SK-N-SH (cell line): ENCODE measurements around the gene CHPF2. TPM values are rescaled to one million over a fixed set of nuclear protein-coding genes. Genes with fewer than 3 reads are reported as not detected.

Experiments
- CTCF ChIA-PET: fragments of 300-600, 350-600 bp; formaldehyde crosslinking; extraction: SDS; loops from one replicate; lab custom pipeline; 2021; lab: Yijun Ruan, JAX
- POLR2A ChIA-PET: fragments of 350-600 bp; sonication (Branson Sonifier 250); formaldehyde crosslinking; extraction: SDS; loops from one replicate; lab custom pipeline; 2020; ENCODE audit warnings: antibody characterized with exemption, inconsistent platforms; lab: Yijun Ruan, JAX
- DNase-seq: peaks from one replicate; pipeline ENCODE4 v3.0.0; 2012
- H2AFZ ChIP-seq: fragments of 200-600 bp; sonication (generic); 2 replicates; pipeline ENCODE4 v1.8.1; 2016; ENCODE audit warnings: antibody characterized with exemption, mild to moderate bottlenecking, low read depth
- H3F3A ChIP-seq: fragments of 200-600 bp; sonication (generic); replicated peaks from 2 replicates; pipeline ENCODE3; 2016; ENCODE audit warnings: antibody characterized with exemption, mild to moderate bottlenecking; ENCODE audit not compliant: insufficient read depth
- H3K27ac ChIP-seq, 2 experiments: fragments of 200-500 bp in 1 of 2; fragments of 200-600 bp in 1 of 2; sonication (Bioruptor generic) in 1 of 2; sonication (generic), shearing (Covaris generic) in 1 of 2; 2 replicates each; pipeline versions ENCODE4 v1.5.1 to v1.6.1; 2014 to 2016; ENCODE audit warnings: low read depth in 2 of 2, inconsistent platforms in 1 of 2, low read length in 1 of 2, mild to moderate bottlenecking in 1 of 2, mixed read lengths in 1 of 2
- H3K27me3 ChIP-seq: fragments of 200-600 bp; sonication (generic), shearing (Covaris generic); 2 replicates; pipeline ENCODE4 v1.6.1; 2016; ENCODE audit warnings: mixed run types; ENCODE audit not compliant: insufficient read depth
- H3K36me3 ChIP-seq, 2 experiments: fragments of 200-500 bp in 1 of 2; fragments of 200-600 bp in 1 of 2; sonication (Bioruptor generic) in 1 of 2; sonication (generic) in 1 of 2; replicated peaks in 1 of 2; 2 replicates each; pipeline versions ENCODE3 to v1.5.1; 2014 to 2016; ENCODE audit warnings: low read length in 1 of 2, mild to moderate bottlenecking in 1 of 2; ENCODE audit not compliant: insufficient read depth in 2 of 2, control insufficient read depth in 1 of 2
- H3K4me1 ChIP-seq, 2 experiments: fragments of 200-500 bp in 1 of 2; fragments of 200-600 bp in 1 of 2; sonication (Bioruptor generic) in 1 of 2; sonication (generic), shearing (Covaris generic) in 1 of 2; 2 replicates each; pipeline versions ENCODE4 v1.5.1 to v1.6.1; 2014 to 2016; ENCODE audit warnings: low read depth in 1 of 2, low read length in 1 of 2, mixed run types in 1 of 2; ENCODE audit not compliant: insufficient read depth in 2 of 2, control insufficient read depth in 1 of 2
- H3K4me2 ChIP-seq: fragments of 200-600 bp; sonication (generic), shearing (Covaris generic); 2 replicates; pipeline ENCODE4 v1.6.1; 2017; ENCODE audit warnings: mixed run types
- H3K4me3 ChIP-seq, 2 experiments: fragments of 200-500 bp in 1 of 2; fragments of 200-600 bp in 1 of 2; sonication (Bioruptor generic) in 1 of 2; sonication (generic), shearing (Covaris generic) in 1 of 2; 2 replicates each; pipeline versions ENCODE4 v1.5.1 to v1.8.1; 2014 to 2016; ENCODE audit warnings: low read depth in 2 of 2, inconsistent platforms in 1 of 2, low read length in 1 of 2, mild to moderate bottlenecking in 1 of 2, mixed read lengths in 1 of 2, moderate library complexity in 1 of 2
- H3K79me2 ChIP-seq: fragments of 200-600 bp; sonication (generic); 2 replicates; pipeline ENCODE4 v1.8.1; 2017; ENCODE audit warnings: mild to moderate bottlenecking; ENCODE audit not compliant: insufficient read depth
- H3K9ac ChIP-seq: fragments of 200-600 bp; sonication (generic); 2 replicates; pipeline ENCODE4 v1.6.1; 2017; ENCODE audit warnings: mixed run types
- H3K9me2 ChIP-seq: fragments of 200-600 bp; sonication (generic); 2 replicates; pipeline ENCODE4 v1.6.1; 2017; ENCODE audit warnings: mixed run types
- H3K9me3 ChIP-seq: fragments of 200-600 bp; sonication (generic); 2 replicates; pipeline ENCODE4 v1.6.1; 2017; ENCODE audit warnings: mixed run types, mild to moderate bottlenecking, moderate library complexity
- H4K20me1 ChIP-seq: fragments of 200-600 bp; sonication (generic); 2 replicates; pipeline ENCODE4 v1.6.1; 2017; ENCODE audit warnings: mild to moderate bottlenecking, mixed run types; ENCODE audit not compliant: insufficient read depth
- EP300 ChIP-seq, 2 experiments: IDR thresholded peaks; 2 replicates each; pipeline versions ENCODE4 v1.4.0 to v1.6.1; 2012; ENCODE audit warnings: borderline replicate concordance in 1 of 2, low read depth in 1 of 2, low read length in 1 of 2
- EZH2phosphoT487 ChIP-seq: fragments of 200-600 bp; sonication (generic); IDR thresholded peaks from 2 replicates; pipeline ENCODE4 v1.6.1; 2017; ENCODE audit warnings: low read depth, mixed run types, mild to moderate bottlenecking, antibody characterized with exemption, moderate library complexity, borderline replicate concordance
- FOSL2 ChIP-seq: IDR thresholded peaks from 2 replicates; pipeline ENCODE4 v1.4.0; 2012; ENCODE audit warnings: low read depth, mild to moderate bottlenecking, moderate library complexity, borderline replicate concordance
- FOXJ3 ChIP-seq: sonication (generic); formaldehyde crosslinking; IDR thresholded peaks from 2 replicates; pipeline ENCODE4 v1.5.1; 2020; ENCODE audit warnings: mild to moderate bottlenecking, missing genetic modification reagents
- GABPA ChIP-seq: IDR thresholded peaks from 2 replicates; pipeline ENCODE4 v1.4.0; 2012; ENCODE audit warnings: low read depth, mild to moderate bottlenecking
- GATA2 ChIP-seq: sonication (generic); formaldehyde crosslinking; IDR thresholded peaks from 2 replicates; pipeline ENCODE4 v1.5.0; 2020; ENCODE audit warnings: mild to moderate bottlenecking, missing genetic modification reagents
- JUND ChIP-seq: IDR thresholded peaks from 2 replicates; pipeline ENCODE4 v1.4.0; 2012
- MEF2A ChIP-seq: IDR thresholded peaks from 2 replicates; pipeline ENCODE4 v1.4.0; 2012; ENCODE audit warnings: low read depth, borderline replicate concordance
- MXI1 ChIP-seq: IDR thresholded peaks from 2 replicates; pipeline ENCODE4 v1.6.1; 2012; ENCODE audit warnings: mild to moderate bottlenecking, low read depth, low read length, improper control_type of control experiment
- NFIC ChIP-seq: IDR thresholded peaks from 2 replicates; pipeline ENCODE4 v1.4.0; 2012; ENCODE audit warnings: borderline replicate concordance
- NRF1 ChIP-seq: IDR thresholded peaks from 2 replicates; pipeline ENCODE4 v1.6.1; 2012; ENCODE audit warnings: low read depth, mild to moderate bottlenecking, low read length
- POLR2AphosphoS5 ChIP-seq: IDR thresholded peaks from 2 replicates; pipeline ENCODE4 v1.6.1; 2012; ENCODE audit warnings: low read depth, low read length
- RAD21 ChIP-seq: IDR thresholded peaks from 2 replicates; pipeline ENCODE4 v1.6.1; 2012; ENCODE audit warnings: mild to moderate bottlenecking, low read length
- RCOR1 ChIP-seq: fragments of 150-350 bp; IDR thresholded peaks from 2 replicates; pipeline ENCODE4 v1.6.1; 2017; ENCODE audit warnings: antibody characterized with exemption, low read length
- RFX5 ChIP-seq: IDR thresholded peaks from 2 replicates; pipeline ENCODE4 v1.6.1; 2012; ENCODE audit warnings: mild to moderate bottlenecking, improper control_type of control experiment, low read length
- SIN3A ChIP-seq: IDR thresholded peaks from 2 replicates; pipeline ENCODE4 v1.6.1; 2012; ENCODE audit warnings: low read depth, mild to moderate bottlenecking, low read length, moderate library complexity, borderline replicate concordance
- SMC3 ChIP-seq: IDR thresholded peaks from 2 replicates; pipeline ENCODE4 v1.6.1; 2012; ENCODE audit warnings: low read depth, low read length, improper control_type of control experiment
- TAF1 ChIP-seq: IDR thresholded peaks from 2 replicates; pipeline ENCODE4 v1.6.1; 2012; ENCODE audit warnings: low read depth, mild to moderate bottlenecking, low read length, moderate library complexity, borderline replicate concordance
- YY1 ChIP-seq: IDR thresholded peaks from 2 replicates; pipeline ENCODE4 v1.4.0; 2012; ENCODE audit warnings: low read depth, mild to moderate bottlenecking
- WGBS: methylation state at CpG from one replicate; pipeline ENCODE4 v1.1.6; 2017; ENCODE audit warnings: low lambda C conversion rate; 5-methylcytosine and 5-hydroxymethylcytosine counted together
- polyA plus RNA-seq, 3 experiments: library from polyadenylated mRNA; depleted of rRNA; stranded (reverse); fragments of >200 nt; gene quantifications; 2 replicates each; pipeline ENCODE4 v1.2.3, GENCODE V29; 2012
- TF ChIP-seq, protein P1 (sequence below): IDR thresholded peaks from 2 replicates; pipeline ENCODE4 v1.4.0; 2012; ENCODE audit warnings: low read depth
- TF ChIP-seq, protein P2 (sequence below): fragments of 200-600 bp; sonication (generic); IDR thresholded peaks from 2 replicates; pipeline ENCODE4 v1.6.1; 2017; ENCODE audit warnings: antibody characterized with exemption, mild to moderate bottlenecking, moderate library complexity
- TF ChIP-seq, protein P3 (sequence below): IDR thresholded peaks from 2 replicates; pipeline ENCODE4 v1.4.0; 2012; ENCODE audit warnings: low read depth, borderline replicate concordance
- TF ChIP-seq, protein P4 (sequence below): IDR thresholded peaks from 2 replicates; pipeline ENCODE4 v1.6.1; 2012; ENCODE audit warnings: mild to moderate bottlenecking, low read depth, low read length, moderate library complexity
- TF ChIP-seq, protein P5 (sequence below): IDR thresholded peaks from 2 replicates; pipeline ENCODE4 v1.4.0; 2012; ENCODE audit warnings: low read depth, borderline replicate concordance

CHPF2 gene
- polyA plus RNA-seq, 1 of the 3 experiments (the other 2 are of a cell fraction): 68.6 TPM

DNA sequence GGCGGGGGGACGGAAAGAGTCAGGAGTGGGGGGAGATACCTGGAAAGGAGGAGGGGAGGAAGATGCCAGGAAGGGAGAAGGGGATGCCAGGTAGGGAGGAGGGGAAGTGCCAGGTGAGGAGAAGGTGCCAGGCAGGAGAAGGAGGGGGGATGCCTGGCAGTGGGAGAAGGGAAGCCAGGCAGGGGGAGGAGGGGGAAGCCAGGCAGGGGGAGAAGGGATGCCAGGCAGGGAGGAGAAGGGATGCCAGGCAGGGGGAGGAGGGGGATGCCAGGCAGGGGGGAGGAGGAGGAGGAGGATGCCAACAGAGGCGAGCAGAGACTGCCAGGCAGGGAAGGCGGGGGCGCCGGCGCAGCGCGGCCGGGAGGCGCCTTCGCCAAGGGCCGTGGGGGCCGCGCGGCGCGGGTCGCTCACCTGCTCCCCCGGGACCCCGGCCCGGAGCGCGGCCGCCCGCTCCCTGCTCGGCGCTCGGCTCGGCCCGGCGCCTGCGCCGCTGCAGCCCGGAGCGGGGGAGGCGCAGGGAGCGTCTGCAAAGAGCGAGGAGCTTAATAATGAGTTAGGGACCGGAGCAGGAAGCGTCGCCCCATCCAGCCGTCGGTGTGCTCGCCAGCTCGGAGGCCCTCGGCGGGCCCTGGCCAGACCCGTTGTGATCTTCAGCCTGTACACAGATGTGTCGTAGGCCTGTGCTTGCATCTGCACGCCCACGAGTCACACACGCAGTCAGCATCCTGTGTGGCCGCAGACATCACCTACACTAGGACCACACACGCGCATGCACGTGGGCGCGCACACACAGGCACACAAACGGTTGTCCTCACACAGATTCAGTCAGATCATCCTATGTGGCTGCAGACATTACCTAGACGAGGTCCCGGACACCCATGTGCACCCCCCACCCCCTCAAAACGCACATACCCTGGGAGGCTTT, 44.6 kb downstream of the CHPF2 start:
- peak; percentile 98 for DNase-seq
- POLR2A ChIA-PET: interaction anchor here (0.6 to 1.6 kb wide), 3 partner anchors 15 to 28 kb away, joined by 3 to 8 read pairs (median 6); no protein-coding TSS in a partner anchor
- peak overlapping the region in 1 of 2 experiments; percentile 35; a peak in 1 of 4 replicates for H3K27ac ChIP-seq
- TF ChIP-seq, protein P1, sequence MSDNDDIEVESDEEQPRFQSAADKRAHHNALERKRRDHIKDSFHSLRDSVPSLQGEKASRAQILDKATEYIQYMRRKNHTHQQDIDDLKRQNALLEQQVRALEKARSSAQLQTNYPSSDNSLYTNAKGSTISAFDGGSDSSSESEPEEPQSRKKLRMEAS: peak; percentile 69; the same call in 1 of the 2 replicates
- TF ChIP-seq JUND (no peak), SMC3 (no peak; the same call in 1 of the 2 replicates), FOXJ3 (CRISPR knock-in tag) (no peak), NFIC (no peak), EZH2phosphoT487 (no peak), RFX5 (no peak), MEF2A (no peak), TAF1 (no peak), MXI1 (no peak), GABPA (no peak), FOSL2 (no peak), NRF1 (peak; percentile 86), EP300 (IDR thresholded peaks at IDR 0.05; ENCODE audit: borderline replicate concordance in 1 of 2, low read depth in 1 of 2, low read length in 1 of 2) (no peak), RAD21 (no peak), POLR2AphosphoS5 (peak; percentile 52), GATA2 (CRISPR knock-in tag) (no peak), SIN3A (no peak), YY1 (no peak), RCOR1 (no peak)
- TF ChIP-seq, protein P2, sequence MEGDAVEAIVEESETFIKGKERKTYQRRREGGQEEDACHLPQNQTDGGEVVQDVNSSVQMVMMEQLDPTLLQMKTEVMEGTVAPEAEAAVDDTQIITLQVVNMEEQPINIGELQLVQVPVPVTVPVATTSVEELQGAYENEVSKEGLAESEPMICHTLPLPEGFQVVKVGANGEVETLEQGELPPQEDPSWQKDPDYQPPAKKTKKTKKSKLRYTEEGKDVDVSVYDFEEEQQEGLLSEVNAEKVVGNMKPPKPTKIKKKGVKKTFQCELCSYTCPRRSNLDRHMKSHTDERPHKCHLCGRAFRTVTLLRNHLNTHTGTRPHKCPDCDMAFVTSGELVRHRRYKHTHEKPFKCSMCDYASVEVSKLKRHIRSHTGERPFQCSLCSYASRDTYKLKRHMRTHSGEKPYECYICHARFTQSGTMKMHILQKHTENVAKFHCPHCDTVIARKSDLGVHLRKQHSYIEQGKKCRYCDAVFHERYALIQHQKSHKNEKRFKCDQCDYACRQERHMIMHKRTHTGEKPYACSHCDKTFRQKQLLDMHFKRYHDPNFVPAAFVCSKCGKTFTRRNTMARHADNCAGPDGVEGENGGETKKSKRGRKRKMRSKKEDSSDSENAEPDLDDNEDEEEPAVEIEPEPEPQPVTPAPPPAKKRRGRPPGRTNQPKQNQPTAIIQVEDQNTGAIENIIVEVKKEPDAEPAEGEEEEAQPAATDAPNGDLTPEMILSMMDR: no peak
- TF ChIP-seq, protein P3, sequence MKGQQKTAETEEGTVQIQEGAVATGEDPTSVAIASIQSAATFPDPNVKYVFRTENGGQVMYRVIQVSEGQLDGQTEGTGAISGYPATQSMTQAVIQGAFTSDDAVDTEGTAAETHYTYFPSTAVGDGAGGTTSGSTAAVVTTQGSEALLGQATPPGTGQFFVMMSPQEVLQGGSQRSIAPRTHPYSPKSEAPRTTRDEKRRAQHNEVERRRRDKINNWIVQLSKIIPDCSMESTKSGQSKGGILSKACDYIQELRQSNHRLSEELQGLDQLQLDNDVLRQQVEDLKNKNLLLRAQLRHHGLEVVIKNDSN: no peak
- TF ChIP-seq, protein P4, sequence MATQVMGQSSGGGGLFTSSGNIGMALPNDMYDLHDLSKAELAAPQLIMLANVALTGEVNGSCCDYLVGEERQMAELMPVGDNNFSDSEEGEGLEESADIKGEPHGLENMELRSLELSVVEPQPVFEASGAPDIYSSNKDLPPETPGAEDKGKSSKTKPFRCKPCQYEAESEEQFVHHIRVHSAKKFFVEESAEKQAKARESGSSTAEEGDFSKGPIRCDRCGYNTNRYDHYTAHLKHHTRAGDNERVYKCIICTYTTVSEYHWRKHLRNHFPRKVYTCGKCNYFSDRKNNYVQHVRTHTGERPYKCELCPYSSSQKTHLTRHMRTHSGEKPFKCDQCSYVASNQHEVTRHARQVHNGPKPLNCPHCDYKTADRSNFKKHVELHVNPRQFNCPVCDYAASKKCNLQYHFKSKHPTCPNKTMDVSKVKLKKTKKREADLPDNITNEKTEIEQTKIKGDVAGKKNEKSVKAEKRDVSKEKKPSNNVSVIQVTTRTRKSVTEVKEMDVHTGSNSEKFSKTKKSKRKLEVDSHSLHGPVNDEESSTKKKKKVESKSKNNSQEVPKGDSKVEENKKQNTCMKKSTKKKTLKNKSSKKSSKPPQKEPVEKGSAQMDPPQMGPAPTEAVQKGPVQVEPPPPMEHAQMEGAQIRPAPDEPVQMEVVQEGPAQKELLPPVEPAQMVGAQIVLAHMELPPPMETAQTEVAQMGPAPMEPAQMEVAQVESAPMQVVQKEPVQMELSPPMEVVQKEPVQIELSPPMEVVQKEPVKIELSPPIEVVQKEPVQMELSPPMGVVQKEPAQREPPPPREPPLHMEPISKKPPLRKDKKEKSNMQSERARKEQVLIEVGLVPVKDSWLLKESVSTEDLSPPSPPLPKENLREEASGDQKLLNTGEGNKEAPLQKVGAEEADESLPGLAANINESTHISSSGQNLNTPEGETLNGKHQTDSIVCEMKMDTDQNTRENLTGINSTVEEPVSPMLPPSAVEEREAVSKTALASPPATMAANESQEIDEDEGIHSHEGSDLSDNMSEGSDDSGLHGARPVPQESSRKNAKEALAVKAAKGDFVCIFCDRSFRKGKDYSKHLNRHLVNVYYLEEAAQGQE: peak; percentile 41; the same call in 1 of the 2 replicates
- TF ChIP-seq, protein P5, sequence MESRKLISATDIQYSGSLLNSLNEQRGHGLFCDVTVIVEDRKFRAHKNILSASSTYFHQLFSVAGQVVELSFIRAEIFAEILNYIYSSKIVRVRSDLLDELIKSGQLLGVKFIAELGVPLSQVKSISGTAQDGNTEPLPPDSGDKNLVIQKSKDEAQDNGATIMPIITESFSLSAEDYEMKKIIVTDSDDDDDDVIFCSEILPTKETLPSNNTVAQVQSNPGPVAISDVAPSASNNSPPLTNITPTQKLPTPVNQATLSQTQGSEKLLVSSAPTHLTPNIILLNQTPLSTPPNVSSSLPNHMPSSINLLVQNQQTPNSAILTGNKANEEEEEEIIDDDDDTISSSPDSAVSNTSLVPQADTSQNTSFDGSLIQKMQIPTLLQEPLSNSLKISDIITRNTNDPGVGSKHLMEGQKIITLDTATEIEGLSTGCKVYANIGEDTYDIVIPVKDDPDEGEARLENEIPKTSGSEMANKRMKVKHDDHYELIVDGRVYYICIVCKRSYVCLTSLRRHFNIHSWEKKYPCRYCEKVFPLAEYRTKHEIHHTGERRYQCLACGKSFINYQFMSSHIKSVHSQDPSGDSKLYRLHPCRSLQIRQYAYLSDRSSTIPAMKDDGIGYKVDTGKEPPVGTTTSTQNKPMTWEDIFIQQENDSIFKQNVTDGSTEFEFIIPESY: no peak

More for the DNA sequence above, 44.6 kb downstream of the CHPF2 start:
- Histone ChIP-seq H3K79me2 (no peaks in the 10 kb centered on the region), H3K36me3 (no peaks in the 10 kb centered on the region), H2AFZ (peak overlapping the region; percentile 88), H3K4me2 (peak overlapping the region; percentile 75), H3K4me1 (peaks cover 0 to 12% of the 10 kb centered on the region in 2 experiments; a peak in 1 of 4 replicates), H3K27me3 (no peaks in the 10 kb centered on the region), H3K9me3 (no peaks in the 10 kb centered on the region), H3F3A (no peaks in the 10 kb centered on the region), H3K9ac (peak overlapping the region; percentile 32; the same call in 1 of the 2 replicates), H3K9me2 (no peaks in the 10 kb centered on the region), H4K20me1 (no peaks in the 10 kb centered on the region), H3K4me3 (peak overlapping the region; percentile 55 to 59)
- 17% methylated on average over 46 of the region's 63 CpGs for WGBS
- CTCF ChIA-PET: interaction anchor here (1.0 to 3.1 kb wide), 11 partner anchors 15 to 153 kb away, joined by 3 to 13 read pairs (median 4); no protein-coding TSS in a partner anchor
